K562 (cell line): ENCODE measurements around the gene OR51V1. TPM values are rescaled to one million over a fixed set of nuclear protein-coding genes. Genes with fewer than 3 reads are reported as not detected.

Experiments
- CBFA2T2 ChIP-seq: fragments of 450-650 bp; conservative IDR thresholded peaks from 2 replicates; pipeline ENCODE4 v1.6.1; 2017; ENCODE audit warnings: mild to moderate bottlenecking
- CBX3 ChIP-seq, 2 experiments: IDR thresholded peaks; 1 replicate in 1 of 2; 2 replicates in 1 of 2; pipeline ENCODE4 v1.6.1; 2012; ENCODE audit warnings: inconsistent platforms in 2 of 2, low read length in 2 of 2, borderline replicate concordance in 1 of 2, control low read depth in 1 of 2
- DDX20 ChIP-seq: fragments of 450-650 bp; IDR thresholded peaks from 2 replicates; pipeline ENCODE4 v1.6.1; 2016; ENCODE audit warnings: missing genetic modification characterization, low read depth, mild to moderate bottlenecking, missing compliant biosample characterization, moderate library complexity
- DIDO1 ChIP-seq: fragments of 450-650 bp; IDR thresholded peaks from 2 replicates; pipeline ENCODE4 v1.6.1; 2016; ENCODE audit warnings: low read depth, missing biosample characterization, missing genetic modification characterization
- ESRRA ChIP-seq: fragments of 450-650 bp; IDR thresholded peaks from 2 replicates; pipeline ENCODE4 v1.6.1; 2014; ENCODE audit warnings: low read depth, mild to moderate bottlenecking, moderate library complexity, borderline replicate concordance
- HNRNPK ChIP-seq: fragments of 200-400 bp; formaldehyde crosslinking; IDR thresholded peaks from one replicate; pipeline ENCODE4 v1.6.1; 2018; ENCODE audit warnings: mild to moderate bottlenecking, low read depth, low read length; ENCODE audit not compliant: poor library complexity, severe bottlenecking
- NUFIP1 ChIP-seq: fragments of 450-650 bp; IDR thresholded peaks from 2 replicates; pipeline ENCODE4 v1.6.1; 2018; ENCODE audit not compliant: partially characterized antibody
- PHTF2 ChIP-seq: fragments of 250-450 bp; sonication (Bioruptor Pico); IDR thresholded peaks from 2 replicates; pipeline ENCODE4 v1.5.0; 2021; ENCODE audit warnings: mild to moderate bottlenecking
- TAF9B ChIP-seq: fragments of 450-650 bp; IDR thresholded peaks from 2 replicates; pipeline ENCODE4 v1.6.1; 2018; ENCODE audit warnings: mild to moderate bottlenecking; ENCODE audit not compliant: partially characterized antibody
- ZEB2 ChIP-seq: fragments of 450-650 bp; IDR thresholded peaks from 2 replicates; pipeline ENCODE4 v1.6.1; 2016
- ZNF449 ChIP-seq: fragments of 250-450 bp; sonication (Bioruptor Pico); IDR thresholded peaks from 2 replicates; pipeline ENCODE4 v1.8.0; 2022; ENCODE audit warnings: moderate library complexity, mild to moderate bottlenecking, inconsistent platforms
- ZNF57 ChIP-seq: fragments of 450-650 bp; formaldehyde crosslinking; IDR thresholded peaks from 2 replicates; pipeline ENCODE4 v1.4.0; 2020; ENCODE audit warnings: mild to moderate bottlenecking, moderate library complexity
- polyA plus RNA-seq, 8 experiments: library from polyadenylated mRNA; depleted of rRNA in 4 of 8; stranded (reverse) in 5 of 8; unstranded in 3 of 8; fragments of >200 nt; fragmentation: Nextera tagmentation in 2 of 8; fragmentation: Illumina TruSeq in 1 of 8; extraction: Ambion mirVana in 2 of 8; extraction: Trizol in 1 of 8; gene quantifications; 2 replicates each; pipeline versions ENCODE4 v1.2.1 to v1.2.3, GENCODE V29; 2011 to 2014; ENCODE audit warnings: inconsistent platforms in 1 of 8, missing spikeins in 1 of 8
- total RNA-seq, 7 experiments: library from RNA; depleted of rRNA in 6 of 7; stranded (reverse); fragments of >200 nt in 6 of 7; fragmentation: Illumina TruSeq in 2 of 7; extraction: Trizol in 2 of 7; gene quantifications; 2 replicates each; pipeline versions ENCODE4 v1.2.1 to v1.2.3, GENCODE V29; 2011 to 2021; ENCODE audit warnings: low replicate concordance in 1 of 7
- TF ChIP-seq, protein P1 (sequence below): fragments of 250-450 bp; sonication (Bioruptor Pico); IDR thresholded peaks from 2 replicates; pipeline ENCODE4 v1.5.1; 2021; ENCODE audit warnings: mild to moderate bottlenecking
- TF ChIP-seq, protein P2 (sequence below), 2 experiments: fragments of 450-650 bp; IDR thresholded peaks; 2 replicates each; pipeline ENCODE4 v1.6.1; 2018; ENCODE audit warnings: mild to moderate bottlenecking in 2 of 2, low read depth in 1 of 2; ENCODE audit not compliant: partially characterized antibody in 2 of 2
- TF ChIP-seq, protein P3 (sequence below): sonication (generic); formaldehyde crosslinking; IDR thresholded peaks from 2 replicates; pipeline ENCODE4 v1.8.0; 2022; ENCODE audit warnings: missing genetic modification reagents, mild to moderate bottlenecking, borderline replicate concordance

Gene OR51V1
- total and polyA plus RNA-seq, 9 of the 15 experiments (the other 6 are each of a cell fraction or from before 2014, with no cell fraction given): not detected

DNA sequence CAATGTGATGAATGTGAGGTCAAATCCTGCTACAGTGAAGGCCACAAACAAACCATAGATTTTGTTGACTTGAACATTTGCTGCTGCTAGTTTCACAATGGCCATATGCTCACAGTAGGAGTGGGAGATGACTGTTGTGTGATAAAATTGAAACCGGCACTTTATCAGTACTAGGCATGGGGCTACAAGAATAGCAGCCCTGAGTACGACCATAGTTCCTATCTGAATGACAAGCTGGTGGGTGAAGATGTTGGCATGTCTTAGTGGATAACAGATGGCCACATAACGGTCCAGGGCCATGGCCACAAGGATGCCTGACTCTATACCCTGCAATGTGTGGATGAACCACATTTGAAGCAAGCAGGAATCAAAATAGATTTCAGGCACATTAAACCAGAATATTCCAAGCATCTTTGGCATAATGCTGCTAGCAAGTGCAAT, 48.7 kb downstream of the OR51V1 start (continued):
- TF ChIP-seq, protein P1, sequence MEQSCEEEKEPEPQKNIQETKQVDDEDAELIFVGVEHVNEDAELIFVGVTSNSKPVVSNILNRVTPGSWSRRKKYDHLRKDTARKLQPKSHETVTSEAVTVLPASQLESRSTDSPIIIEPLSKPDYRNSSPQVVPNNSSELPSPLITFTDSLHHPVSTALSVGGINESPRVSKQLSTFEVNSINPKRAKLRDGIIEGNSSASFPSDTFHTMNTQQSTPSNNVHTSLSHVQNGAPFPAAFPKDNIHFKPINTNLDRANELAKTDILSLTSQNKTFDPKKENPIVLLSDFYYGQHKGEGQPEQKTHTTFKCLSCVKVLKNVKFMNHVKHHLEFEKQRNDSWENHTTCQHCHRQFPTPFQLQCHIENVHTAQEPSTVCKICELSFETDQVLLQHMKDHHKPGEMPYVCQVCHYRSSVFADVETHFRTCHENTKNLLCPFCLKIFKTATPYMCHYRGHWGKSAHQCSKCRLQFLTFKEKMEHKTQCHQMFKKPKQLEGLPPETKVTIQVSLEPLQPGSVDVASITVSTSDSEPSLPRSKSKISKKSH (CRISPR knock-in tag): no peak
- TF ChIP-seq TAF9B (no peak), DIDO1 (tag) (no peak), CBX3 (IDR thresholded peaks at IDR 0.05; ENCODE audit: borderline replicate concordance in 1 of 2, low read length in 2 of 2) (peak in 1 of 2 experiments; percentile 39; a peak in 1 of 3 replicates), ESRRA (peak; percentile 44; the same call in 1 of the 2 replicates), PHTF2 (CRISPR knock-in tag) (no peak), HNRNPK (no peak), CBFA2T2 (peak; percentile 98), ZNF57 (CRISPR knock-in tag) (no peak), ZEB2 (0 out of 2 replicates have a peak, but pooled peaks have one; percentile 58), NUFIP1 (no peak), DDX20 (no peak), ZNF449 (CRISPR knock-in tag) (0 out of 2 replicates have a peak, but pooled peaks have one; percentile 35)
- TF ChIP-seq, protein P2, sequence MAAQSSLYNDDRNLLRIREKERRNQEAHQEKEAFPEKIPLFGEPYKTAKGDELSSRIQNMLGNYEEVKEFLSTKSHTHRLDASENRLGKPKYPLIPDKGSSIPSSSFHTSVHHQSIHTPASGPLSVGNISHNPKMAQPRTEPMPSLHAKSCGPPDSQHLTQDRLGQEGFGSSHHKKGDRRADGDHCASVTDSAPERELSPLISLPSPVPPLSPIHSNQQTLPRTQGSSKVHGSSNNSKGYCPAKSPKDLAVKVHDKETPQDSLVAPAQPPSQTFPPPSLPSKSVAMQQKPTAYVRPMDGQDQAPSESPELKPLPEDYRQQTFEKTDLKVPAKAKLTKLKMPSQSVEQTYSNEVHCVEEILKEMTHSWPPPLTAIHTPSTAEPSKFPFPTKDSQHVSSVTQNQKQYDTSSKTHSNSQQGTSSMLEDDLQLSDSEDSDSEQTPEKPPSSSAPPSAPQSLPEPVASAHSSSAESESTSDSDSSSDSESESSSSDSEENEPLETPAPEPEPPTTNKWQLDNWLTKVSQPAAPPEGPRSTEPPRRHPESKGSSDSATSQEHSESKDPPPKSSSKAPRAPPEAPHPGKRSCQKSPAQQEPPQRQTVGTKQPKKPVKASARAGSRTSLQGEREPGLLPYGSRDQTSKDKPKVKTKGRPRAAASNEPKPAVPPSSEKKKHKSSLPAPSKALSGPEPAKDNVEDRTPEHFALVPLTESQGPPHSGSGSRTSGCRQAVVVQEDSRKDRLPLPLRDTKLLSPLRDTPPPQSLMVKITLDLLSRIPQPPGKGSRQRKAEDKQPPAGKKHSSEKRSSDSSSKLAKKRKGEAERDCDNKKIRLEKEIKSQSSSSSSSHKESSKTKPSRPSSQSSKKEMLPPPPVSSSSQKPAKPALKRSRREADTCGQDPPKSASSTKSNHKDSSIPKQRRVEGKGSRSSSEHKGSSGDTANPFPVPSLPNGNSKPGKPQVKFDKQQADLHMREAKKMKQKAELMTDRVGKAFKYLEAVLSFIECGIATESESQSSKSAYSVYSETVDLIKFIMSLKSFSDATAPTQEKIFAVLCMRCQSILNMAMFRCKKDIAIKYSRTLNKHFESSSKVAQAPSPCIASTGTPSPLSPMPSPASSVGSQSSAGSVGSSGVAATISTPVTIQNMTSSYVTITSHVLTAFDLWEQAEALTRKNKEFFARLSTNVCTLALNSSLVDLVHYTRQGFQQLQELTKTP (IDR thresholded peaks at IDR 0.05; ENCODE audit: low read depth in 1 of 2, partially characterized antibody in 2 of 2): peak in 1 of 2 experiments; percentile 74
- TF ChIP-seq, protein P3, sequence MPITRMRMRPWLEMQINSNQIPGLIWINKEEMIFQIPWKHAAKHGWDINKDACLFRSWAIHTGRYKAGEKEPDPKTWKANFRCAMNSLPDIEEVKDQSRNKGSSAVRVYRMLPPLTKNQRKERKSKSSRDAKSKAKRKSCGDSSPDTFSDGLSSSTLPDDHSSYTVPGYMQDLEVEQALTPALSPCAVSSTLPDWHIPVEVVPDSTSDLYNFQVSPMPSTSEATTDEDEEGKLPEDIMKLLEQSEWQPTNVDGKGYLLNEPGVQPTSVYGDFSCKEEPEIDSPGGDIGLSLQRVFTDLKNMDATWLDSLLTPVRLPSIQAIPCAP (CRISPR knock-in tag): no peak
